UCSD-AML1 (cell line): ENCODE measurements around the gene DENND1C.

Source experiments
- DNase-seq: peaks from one replicate; lab custom pipeline; 2025; ENCODE audit not compliant: unreplicated experiment; lab: John Stamatoyannopoulos, UW

DENND1C gene

GRCh38 chr19:6481541-6482342, at the start of gene DENND1C:
DENND1C (minus strand) TSS chr19:6481787; CDS start chr19:6481695, 92 bp downstream.
- DNase-seq, result peak; percentile 73

- DNase-seq, result peak; percentile 92
Measured at GRCh38 chr19:6530386-6531162, 49.0 kb upstream of the DENND1C start, which contains the start of gene TNFSF9. TNFSF9 (plus strand) TSS chr19:6531026; CDS start chr19:6531037, 11 bp downstream.

GRCh38 chr19:6529937-6530385, 48.4 kb upstream of the DENND1C start:
- DNase-seq, result no peak

- no peak for DNase-seq
Measured at GRCh38 chr19:6529351-6529750, 47.8 kb upstream of the DENND1C start.

- peak; percentile 80 for DNase-seq
Measured at GRCh38 chr19:6528544-6529121, 47.0 kb upstream of the DENND1C start.

- DNase-seq, result no peak
Measured at GRCh38 chr19:6527893-6528543, 46.4 kb upstream of the DENND1C start.

GRCh38 chr19:6524311-6524710, 42.7 kb upstream of the DENND1C start:
- no peak for DNase-seq

GRCh38 chr19:6522712-6523111, 41.1 kb upstream of the DENND1C start:
- DNase-seq, result no peak

- DNase-seq, result no peak
Measured at GRCh38 chr19:6521718-6522646, 40.4 kb upstream of the DENND1C start.

- no peak for DNase-seq
Measured at GRCh38 chr19:6519289-6519688, 37.7 kb upstream of the DENND1C start.

GRCh38 chr19:6518145-6518911, 36.7 kb upstream of the DENND1C start:
- peak; percentile 28 for DNase-seq

GRCh38 chr19:6516659-6517291, 35.2 kb upstream of the DENND1C start:
- DNase-seq, result peak; percentile 92

- peak; percentile 96 for DNase-seq
Measured at GRCh38 chr19:6516018-6516658, 34.6 kb upstream of the DENND1C start.

- no peak for DNase-seq
Measured at GRCh38 chr19:6514926-6515544, 33.4 kb upstream of the DENND1C start.

GRCh38 chr19:6514089-6514488, 32.5 kb upstream of the DENND1C start:
- no peak for DNase-seq

GRCh38 chr19:6510618-6511017, 29.0 kb upstream of the DENND1C start:
- DNase-seq, result no peak

- no peak for DNase-seq
Measured at GRCh38 chr19:6509118-6509971, 27.8 kb upstream of the DENND1C start.
